ENCODE results near the gene SCARF2.
"Not testable (repeated sequence)": the region's sequence is repeated elsewhere in the genome, so short reads cannot be mapped to it uniquely, and the experiment has no call there.

SCARF2 gene, protein sequence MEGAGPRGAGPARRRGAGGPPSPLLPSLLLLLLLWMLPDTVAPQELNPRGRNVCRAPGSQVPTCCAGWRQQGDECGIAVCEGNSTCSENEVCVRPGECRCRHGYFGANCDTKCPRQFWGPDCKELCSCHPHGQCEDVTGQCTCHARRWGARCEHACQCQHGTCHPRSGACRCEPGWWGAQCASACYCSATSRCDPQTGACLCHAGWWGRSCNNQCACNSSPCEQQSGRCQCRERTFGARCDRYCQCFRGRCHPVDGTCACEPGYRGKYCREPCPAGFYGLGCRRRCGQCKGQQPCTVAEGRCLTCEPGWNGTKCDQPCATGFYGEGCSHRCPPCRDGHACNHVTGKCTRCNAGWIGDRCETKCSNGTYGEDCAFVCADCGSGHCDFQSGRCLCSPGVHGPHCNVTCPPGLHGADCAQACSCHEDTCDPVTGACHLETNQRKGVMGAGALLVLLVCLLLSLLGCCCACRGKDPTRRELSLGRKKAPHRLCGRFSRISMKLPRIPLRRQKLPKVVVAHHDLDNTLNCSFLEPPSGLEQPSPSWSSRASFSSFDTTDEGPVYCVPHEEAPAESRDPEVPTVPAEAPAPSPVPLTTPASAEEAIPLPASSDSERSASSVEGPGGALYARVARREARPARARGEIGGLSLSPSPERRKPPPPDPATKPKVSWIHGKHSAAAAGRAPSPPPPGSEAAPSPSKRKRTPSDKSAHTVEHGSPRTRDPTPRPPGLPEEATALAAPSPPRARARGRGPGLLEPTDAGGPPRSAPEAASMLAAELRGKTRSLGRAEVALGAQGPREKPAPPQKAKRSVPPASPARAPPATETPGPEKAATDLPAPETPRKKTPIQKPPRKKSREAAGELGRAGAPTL

GRCh38 chr22:20437613-20438426, at the start of gene SCARF2:
Gene SCARF2 (minus strand): TSS chr22:20437825. CDS start chr22:20437754, 71 bp downstream.
- no peak for DNase-seq (ENCODE audit: low read depth in 3 of 3, low spot score in 1 of 3)

DNA sequence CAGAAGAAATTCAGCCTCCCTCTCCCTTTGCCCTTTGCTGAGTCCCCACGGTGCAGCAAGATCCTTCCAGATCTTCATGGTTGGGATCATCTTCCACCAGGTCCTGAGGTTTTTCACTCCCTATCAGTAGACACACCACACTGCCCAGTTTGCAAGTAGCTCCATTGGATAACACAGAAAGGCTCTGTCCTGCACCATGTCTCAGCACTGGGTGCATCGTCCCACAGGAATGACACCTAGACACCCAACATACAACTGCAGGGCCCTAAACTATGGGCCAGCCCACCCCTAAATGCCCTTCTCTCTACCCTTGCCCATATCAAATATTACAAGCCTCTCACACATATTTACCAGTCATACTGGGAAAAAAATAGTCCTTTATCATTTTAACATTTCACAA, 48.6 kb upstream of the SCARF2 start:
- DNase-seq (ENCODE audit: low read depth in 3 of 3, low spot score in 1 of 3), result no peak

- DNase-seq (ENCODE audit: low read depth in 3 of 3, low spot score in 1 of 3), result no peak
Measured at GRCh38 chr22:20484948-20485683, 47.5 kb upstream of the SCARF2 start.

DNA sequence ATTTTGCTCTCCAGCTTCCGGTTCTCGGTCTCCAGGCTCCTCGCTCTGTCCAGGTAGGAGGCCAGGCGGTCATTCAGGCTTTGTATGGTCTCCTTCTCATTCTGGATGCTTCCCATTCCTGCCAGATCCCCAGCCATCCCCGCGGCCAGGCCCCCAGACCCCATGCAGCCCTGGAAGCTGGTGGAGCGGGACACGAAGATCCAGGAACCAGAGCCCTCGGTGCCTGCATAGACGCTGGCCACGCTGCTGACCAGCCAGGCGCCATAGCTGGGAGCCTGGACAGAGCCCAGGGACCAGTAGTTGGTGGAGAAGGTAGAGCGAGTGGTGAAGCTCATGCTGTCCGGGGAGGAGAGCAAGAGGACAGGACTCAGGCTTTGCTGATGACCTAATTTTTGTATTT, 46.1 kb upstream of the SCARF2 start:
- no peak for DNase-seq (ENCODE audit: low read depth in 3 of 3, low spot score in 1 of 3)

DNA sequence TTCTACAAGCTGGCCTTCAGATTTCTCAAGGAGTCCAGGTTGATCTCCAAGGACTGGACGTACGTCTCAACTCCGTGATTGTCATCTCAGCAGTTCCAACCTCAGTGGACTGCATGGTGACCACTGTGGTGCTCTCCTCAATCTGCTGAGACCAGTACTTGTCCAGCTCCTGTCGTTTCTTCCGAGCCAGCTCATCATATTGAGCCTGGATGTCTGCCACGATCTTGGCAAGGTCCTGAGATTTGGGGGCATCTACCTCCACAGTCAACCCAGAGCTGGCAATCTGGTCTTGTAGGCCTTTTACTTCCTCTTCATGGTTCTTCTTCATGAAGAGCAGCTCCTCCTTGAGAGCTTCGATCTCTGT, 45.5 kb upstream of the SCARF2 start:
- DNase-seq (ENCODE audit: low read depth in 3 of 3, low spot score in 1 of 3), result not testable (repeated sequence)

- DNase-seq (ENCODE audit: low read depth in 3 of 3, low spot score in 1 of 3), result no peak
Measured at GRCh38 chr22:20479612-20480196, 42.1 kb upstream of the SCARF2 start.

- DNase-seq (ENCODE audit: low read depth in 3 of 3, low spot score in 1 of 3), result not testable (repeated sequence)
Measured at GRCh38 chr22:20478059-20478458, 40.4 kb upstream of the SCARF2 start.

DNA sequence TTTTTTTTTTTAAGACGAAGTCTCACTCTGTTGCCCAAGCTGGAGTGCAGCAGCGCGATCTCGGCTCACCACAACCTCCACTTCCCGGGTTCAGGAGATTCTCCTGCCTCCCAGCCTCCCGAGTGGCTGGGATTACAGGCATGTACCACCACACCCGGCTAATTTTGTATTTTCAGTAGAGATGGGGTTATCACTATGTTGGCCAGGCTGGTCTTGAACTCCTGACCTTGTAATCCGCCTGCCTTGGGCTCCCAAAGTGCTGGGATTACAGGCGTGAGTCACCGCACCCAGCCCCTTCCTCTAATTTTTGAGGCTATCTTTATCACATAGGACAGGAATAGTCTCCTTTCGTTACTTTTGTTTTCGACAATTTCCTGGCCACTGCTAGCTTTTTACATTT, 37.9 kb upstream of the SCARF2 start:
- not testable (repeated sequence) for DNase-seq (ENCODE audit: low read depth in 3 of 3, low spot score in 1 of 3)

- no peak for DNase-seq (ENCODE audit: low read depth in 3 of 3, low spot score in 1 of 3)
Measured at GRCh38 chr22:20475115-20475436, 37.5 kb upstream of the SCARF2 start.

GRCh38 chr22:20472629-20473442, 35.2 kb upstream of the SCARF2 start:
- no peak for DNase-seq (ENCODE audit: low read depth in 3 of 3, low spot score in 1 of 3)

- no peak for DNase-seq (ENCODE audit: low read depth in 3 of 3, low spot score in 1 of 3)
Measured at GRCh38 chr22:20471126-20471833, 33.7 kb upstream of the SCARF2 start.

DNA sequence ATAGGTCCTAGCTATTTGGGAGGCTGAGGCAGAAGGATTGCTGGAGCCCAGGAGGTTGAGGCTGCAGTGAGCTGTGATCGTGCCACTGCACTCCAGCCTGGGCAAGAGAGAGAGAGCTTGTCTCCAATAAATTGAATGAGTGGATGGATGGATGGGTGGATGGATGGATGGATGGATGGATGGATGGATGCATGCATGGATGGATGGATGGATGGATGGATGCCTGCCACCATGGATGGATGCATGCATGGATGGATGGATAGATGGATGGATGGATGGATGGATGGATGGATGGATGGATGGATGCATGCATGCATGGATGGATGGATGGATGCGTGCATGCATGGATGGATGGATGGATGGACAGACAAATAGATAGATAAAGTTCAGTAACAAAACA, 32.9 kb upstream of the SCARF2 start:
- not testable (repeated sequence) for DNase-seq (ENCODE audit: low read depth in 3 of 3, low spot score in 1 of 3)

GRCh38 chr22:20469110-20469868, 31.7 kb upstream of the SCARF2 start:
- no peak for DNase-seq (ENCODE audit: low read depth in 3 of 3, low spot score in 1 of 3)

- no peak for DNase-seq (ENCODE audit: low read depth in 3 of 3, low spot score in 1 of 3)
Measured at GRCh38 chr22:20466659-20467379, 29.2 kb upstream of the SCARF2 start.

GRCh38 chr22:20465759-20466077, 28.1 kb upstream of the SCARF2 start:
- no peak for DNase-seq (ENCODE audit: low read depth in 3 of 3, low spot score in 1 of 3)

GRCh38 chr22:20464912-20465758, 27.5 kb upstream of the SCARF2 start:
- DNase-seq (ENCODE audit: low read depth in 3 of 3, low spot score in 1 of 3), result no peak

DNA sequence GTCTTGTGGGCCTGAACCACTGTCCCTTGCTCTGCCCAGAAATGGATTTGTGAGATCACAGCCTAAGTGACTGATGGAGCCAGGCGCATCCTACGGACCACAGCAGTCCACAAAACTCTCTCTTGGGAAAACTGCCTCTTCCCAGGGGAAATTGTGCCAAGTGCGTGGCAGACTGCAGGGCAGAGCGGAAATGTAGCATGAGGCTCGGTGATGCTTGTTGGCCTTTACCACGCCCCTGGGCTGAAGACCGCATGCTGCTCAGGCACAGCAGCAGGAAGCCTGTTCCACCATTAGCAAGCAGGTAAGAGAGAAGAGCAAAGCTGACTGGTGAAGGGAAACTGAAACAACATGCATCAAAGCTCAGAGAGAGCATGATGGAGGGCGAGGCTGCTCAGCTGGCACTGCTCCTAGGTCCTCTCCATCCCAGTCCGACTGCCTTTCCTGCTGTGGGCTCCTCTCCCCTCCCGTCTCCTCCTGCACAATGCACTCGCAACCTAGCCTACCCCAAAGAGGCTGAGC, 26.5 kb upstream of the SCARF2 start:
- DNase-seq (ENCODE audit: low read depth in 3 of 3, low spot score in 1 of 3), result peak; percentile 15 to 32 (median 20)
